HL-60 (cell line): ENCODE results near the gene SMYD2.

Experiments
- DNase-seq, 2 experiments: peaks; one replicate each; pipeline ENCODE4 v3.0.0-alpha.2; 2010 to 2020; ENCODE audit warnings: low read depth in 1 of 2, low spot score in 1 of 2
- H3K27ac ChIP-seq: fragments of 250-450 bp; sonication (Bioruptor Pico); replicated peaks from 2 replicates; pipeline ENCODE4 v1.5.1; 2020; ENCODE audit warnings: mild to moderate bottlenecking, moderate library complexity
- H3K27me3 ChIP-seq: fragments of 250-450 bp; sonication (Bioruptor Pico); 2 replicates; pipeline ENCODE4 v1.5.1; 2021; ENCODE audit warnings: mild to moderate bottlenecking, moderate library complexity; ENCODE audit not compliant: insufficient read depth, poor library complexity, severe bottlenecking
- H3K4me3 ChIP-seq: replicated peaks from 2 replicates; pipeline ENCODE4 v1.5.1; 2011; ENCODE audit warnings: mild to moderate bottlenecking, control low read depth, low read length; ENCODE audit not compliant: insufficient read depth
- CTCF ChIP-seq: IDR thresholded peaks from one replicate; pipeline ENCODE4 v1.5.1; 2011; ENCODE audit warnings: low read length, control low read depth, inconsistent platforms; ENCODE audit not compliant: insufficient read depth
- GABPA ChIP-seq: IDR thresholded peaks from 2 replicates; pipeline ENCODE4 v1.6.1; 2012; ENCODE audit warnings: low read depth
- POLR2AphosphoS5 ChIP-seq: IDR thresholded peaks from 2 replicates; pipeline ENCODE4 v1.6.1; 2012; ENCODE audit warnings: low read depth
- REST ChIP-seq: IDR thresholded peaks from 2 replicates; pipeline ENCODE4 v1.6.1; 2012; ENCODE audit warnings: low read depth; ENCODE audit not compliant: insufficient replicate concordance
- SPI1 ChIP-seq: IDR thresholded peaks from 2 replicates; pipeline ENCODE4 v1.6.1; 2012; ENCODE audit warnings: low read depth, mild to moderate bottlenecking, borderline replicate concordance

The SMYD2 gene

GRCh38 chr1:214328770-214329469, 48.0 kb downstream of the SMYD2 start:
- no peaks in the 10 kb centered on the region for H3K27me3 ChIP-seq
- TF ChIP-seq SPI1 (no peak), POLR2AphosphoS5 (no peak), REST (no peak), CTCF (peak; percentile 91), GABPA (no peak)
- no peak overlapping the region for H3K4me3 ChIP-seq
- H3K27ac ChIP-seq = no peak overlapping the region
- DNase-seq = peak; percentile 44 to 70

GRCh38 chr1:214329470-214330220, 48.7 kb downstream of the SMYD2 start:
- DNase-seq = no peak
- no peak overlapping the region for H3K4me3 ChIP-seq
- no peak overlapping the region for H3K27ac ChIP-seq

More at GRCh38 chr1:214329470-214330220, 48.7 kb downstream of the SMYD2 start:
- no peaks in the 10 kb centered on the region for H3K27me3 ChIP-seq
- no peak for TF ChIP-seq CTCF
- TF ChIP-seq SPI1 = no peak
- no peak for TF ChIP-seq POLR2AphosphoS5
- TF ChIP-seq GABPA = no peak
- TF ChIP-seq REST = no peak
